Mesothelial cell of epicardium (in vitro differentiated cells): ENCODE results near the gene TTC7B. TPM values are rescaled to one million over a fixed set of nuclear protein-coding genes. Genes with fewer than 3 reads are reported as not detected.

Experiments
- DNase-seq, 2 experiments: peaks; one replicate each; pipeline ENCODE4 v3.0.0; 2021; ENCODE audit warnings: low spot score in 2 of 2; ENCODE audit not compliant: unreplicated experiment in 2 of 2
- H3K27ac Mint-ChIP-seq: 2 replicates; pipeline ENCODE4 v1.8.0; 2021; ENCODE audit warnings: mixed read lengths
- H3K27me3 Mint-ChIP-seq: 2 replicates; pipeline ENCODE4 v1.8.0; 2021; ENCODE audit warnings: low read depth, mixed read lengths
- H3K36me3 Mint-ChIP-seq: 2 replicates; pipeline ENCODE4 v1.8.0; 2021; ENCODE audit warnings: mixed read lengths
- H3K4me1 Mint-ChIP-seq: 2 replicates; pipeline ENCODE4 v1.8.0; 2021; ENCODE audit warnings: mixed read lengths
- H3K4me3 Mint-ChIP-seq: 2 replicates; pipeline ENCODE4 v1.8.0; 2021; ENCODE audit warnings: mild to moderate bottlenecking, moderate library complexity, mixed read lengths
- H3K9me3 Mint-ChIP-seq: 2 replicates; pipeline ENCODE4 v1.8.0; 2021; ENCODE audit warnings: mixed read lengths
- total RNA-seq: library from RNA; stranded (reverse); gene quantifications from 3 replicates; pipeline ENCODE4 v1.2.1, GENCODE V29; 2021
- TF ChIP-seq, protein P1 (sequence below): fragments of 200-600 bp; sonication (generic); IDR thresholded peaks from one replicate; pipeline ENCODE4 v1.5.0; 2021; ENCODE audit warnings: antibody characterized with exemption; ENCODE audit not compliant: unreplicated experiment

Gene TTC7B
- total RNA-seq, 1 donor from 2014 or later, result 56.5 TPM

- no peaks in the 10 kb centered on the region for H3K27me3 Mint-ChIP-seq
- peaks cover 4% of the 10 kb centered on the region for H3K4me1 Mint-ChIP-seq
- H3K27ac Mint-ChIP-seq, result no peak overlapping the region
- DNase-seq, result no peak
- H3K36me3 Mint-ChIP-seq, result peaks cover 17% of the 10 kb centered on the region
- H3K9me3 Mint-ChIP-seq, result no peaks in the 10 kb centered on the region
- TF ChIP-seq, protein P1, sequence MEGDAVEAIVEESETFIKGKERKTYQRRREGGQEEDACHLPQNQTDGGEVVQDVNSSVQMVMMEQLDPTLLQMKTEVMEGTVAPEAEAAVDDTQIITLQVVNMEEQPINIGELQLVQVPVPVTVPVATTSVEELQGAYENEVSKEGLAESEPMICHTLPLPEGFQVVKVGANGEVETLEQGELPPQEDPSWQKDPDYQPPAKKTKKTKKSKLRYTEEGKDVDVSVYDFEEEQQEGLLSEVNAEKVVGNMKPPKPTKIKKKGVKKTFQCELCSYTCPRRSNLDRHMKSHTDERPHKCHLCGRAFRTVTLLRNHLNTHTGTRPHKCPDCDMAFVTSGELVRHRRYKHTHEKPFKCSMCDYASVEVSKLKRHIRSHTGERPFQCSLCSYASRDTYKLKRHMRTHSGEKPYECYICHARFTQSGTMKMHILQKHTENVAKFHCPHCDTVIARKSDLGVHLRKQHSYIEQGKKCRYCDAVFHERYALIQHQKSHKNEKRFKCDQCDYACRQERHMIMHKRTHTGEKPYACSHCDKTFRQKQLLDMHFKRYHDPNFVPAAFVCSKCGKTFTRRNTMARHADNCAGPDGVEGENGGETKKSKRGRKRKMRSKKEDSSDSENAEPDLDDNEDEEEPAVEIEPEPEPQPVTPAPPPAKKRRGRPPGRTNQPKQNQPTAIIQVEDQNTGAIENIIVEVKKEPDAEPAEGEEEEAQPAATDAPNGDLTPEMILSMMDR, result no peak
- no peak overlapping the region for H3K4me3 Mint-ChIP-seq
Measured at GRCh38 chr14:90739318-90740068, 76.7 kb downstream of the TTC7B start.

GRCh38 chr14:90733139-90733808, 83.0 kb downstream of the TTC7B start:
- Mint-ChIP-seq H3K27ac (no peak overlapping the region), H3K4me3 (no peak overlapping the region), H3K4me1 (peaks cover 4% of the 10 kb centered on the region), H3K9me3 (no peaks in the 10 kb centered on the region), H3K27me3 (no peaks in the 10 kb centered on the region), H3K36me3 (peaks cover 6% of the 10 kb centered on the region)
- TF ChIP-seq, protein P1, result no peak
- DNase-seq, result no peak

DNA sequence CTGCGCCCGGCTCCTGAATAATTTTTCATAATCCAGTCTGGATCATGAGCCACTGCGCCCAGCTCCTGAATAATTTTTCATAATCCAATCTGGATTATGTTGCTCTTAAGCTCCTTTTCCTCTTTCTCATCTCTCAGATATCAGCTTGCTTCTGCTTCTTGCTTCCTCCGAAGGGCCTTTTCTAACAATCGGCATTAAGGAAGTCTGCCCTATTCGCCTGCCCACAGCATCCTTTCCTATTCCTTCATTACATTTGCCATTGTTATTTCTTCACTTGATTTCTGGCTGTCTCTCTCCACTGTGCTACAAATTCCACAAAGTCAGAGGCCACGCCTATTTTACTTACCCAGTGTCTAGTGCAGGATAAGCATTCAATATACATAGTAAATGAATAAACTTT, 83.5 kb downstream of the TTC7B start:
- TF ChIP-seq, protein P1, result no peak
- peaks cover 6% of the 10 kb centered on the region for H3K36me3 Mint-ChIP-seq

GRCh38 chr14:90732139-90732538, 84.1 kb downstream of the TTC7B start:
- no peak for DNase-seq
- TF ChIP-seq, protein P1, result no peak

More for the DNA sequence above, 83.5 kb downstream of the TTC7B start:
- Mint-ChIP-seq H3K27ac (no peak overlapping the region), H3K4me1 (peaks cover 4% of the 10 kb centered on the region), H3K27me3 (no peaks in the 10 kb centered on the region), H3K4me3 (no peak overlapping the region), H3K9me3 (no peaks in the 10 kb centered on the region)
- no peak for DNase-seq

DNA sequence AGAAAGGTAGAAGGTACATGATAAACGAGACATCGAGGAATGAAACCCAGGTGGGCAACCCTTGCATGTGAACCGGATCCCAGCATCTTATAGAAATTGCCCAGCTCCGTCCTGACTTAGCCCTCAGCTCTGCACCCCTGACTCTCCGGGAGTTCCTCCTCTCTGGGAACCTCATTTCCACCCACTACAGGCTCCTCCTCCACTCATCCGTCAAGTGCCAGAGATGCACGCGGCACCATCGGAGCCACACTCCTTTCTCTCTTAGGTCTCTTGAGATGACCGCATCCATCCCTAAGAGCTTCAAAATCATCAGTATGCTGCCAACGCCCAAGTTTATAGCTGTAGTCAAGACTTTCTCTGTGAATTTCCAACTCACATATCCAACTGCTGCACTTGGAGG, 84.7 kb downstream of the TTC7B start:
- peaks cover 6% of the 10 kb centered on the region for H3K36me3 Mint-ChIP-seq
- no peaks in the 10 kb centered on the region for H3K27me3 Mint-ChIP-seq
- H3K27ac Mint-ChIP-seq, result no peak overlapping the region
- TF ChIP-seq, protein P1, result no peak
- no peaks in the 10 kb centered on the region for H3K9me3 Mint-ChIP-seq
- peaks cover 8% of the 10 kb centered on the region for H3K4me1 Mint-ChIP-seq
- no peak for DNase-seq
- H3K4me3 Mint-ChIP-seq, result no peak overlapping the region

More at GRCh38 chr14:90732139-90732538, 84.1 kb downstream of the TTC7B start:
- H3K27ac Mint-ChIP-seq, result no peak overlapping the region
- H3K4me3 Mint-ChIP-seq, result no peak overlapping the region
- H3K36me3 Mint-ChIP-seq, result peaks cover 6% of the 10 kb centered on the region
- H3K4me1 Mint-ChIP-seq, result peaks cover 4% of the 10 kb centered on the region
- H3K9me3 Mint-ChIP-seq, result no peaks in the 10 kb centered on the region
- H3K27me3 Mint-ChIP-seq, result no peaks in the 10 kb centered on the region
